Naive thymus-derived CD8-positive, alpha-beta T cell (primary cell): ENCODE data around the gene PDX1. TPM values are rescaled to one million over a fixed set of nuclear protein-coding genes. Genes with fewer than 3 reads are reported as not detected.
A peak's percentile ranks its signal among the peaks of the same experiment; 100 is the strongest.
"Not testable (repeated sequence)": the region's sequence is repeated elsewhere in the genome, so short reads cannot be mapped to it uniquely, and the experiment has no call there.

Experiments used
- ATAC-seq, 2 donors: fragments of 150-1000 bp; cut with Tn5 transposase in 1 of 2; sonication (Bioruptor Pico), chemical (Tn5 transposase) in 1 of 2; 1 replicate in 1 of 2; 2 replicates in 1 of 2; pipeline ENCODE4 v1.10.0; 2021; ENCODE audit warnings: mild to moderate bottlenecking in 2 of 2, moderate library complexity in 2 of 2
- POLR2A ChIA-PET: fragments of 350-600 bp; sonication (Branson Sonifier 250); formaldehyde crosslinking; loops from one replicate; lab custom pipeline; 2021; ENCODE audit warnings: antibody characterized with exemption; lab: Charles Lee
- DNase-seq, 10 donors: peaks; one replicate each; pipeline versions ENCODE4 v3.0.0 to v3.0.0-alpha.2; 2020 to 2022
- H3K27ac Mint-ChIP-seq, 10 donors: one replicate each; pipeline ENCODE4 v1.8.0; 2020 to 2022; ENCODE audit warnings: mild to moderate bottlenecking in 10 of 10, mixed read lengths in 10 of 10, moderate library complexity in 4 of 10, inconsistent platforms in 1 of 10
- H3K27me3 Mint-ChIP-seq, 5 donors: one replicate each; pipeline ENCODE4 v1.8.0; 2021 to 2022; ENCODE audit warnings: mixed read lengths in 5 of 5
- H3K36me3 Mint-ChIP-seq, 3 donors: one replicate each; pipeline ENCODE4 v1.8.0; 2020 to 2022; ENCODE audit warnings: mixed read lengths in 3 of 3, mild to moderate bottlenecking in 2 of 3, inconsistent platforms in 1 of 3
- H3K4me1 Mint-ChIP-seq, 4 donors: one replicate each; pipeline ENCODE4 v1.8.0; 2021 to 2022; ENCODE audit warnings: mixed read lengths in 4 of 4
- H3K4me3 Mint-ChIP-seq, 10 donors: one replicate each; pipeline ENCODE4 v1.8.0; 2020 to 2022; ENCODE audit warnings: mild to moderate bottlenecking in 10 of 10, mixed read lengths in 10 of 10, moderate library complexity in 6 of 10, inconsistent platforms in 1 of 10
- H3K9me3 Mint-ChIP-seq, 9 donors: one replicate each; pipeline ENCODE4 v1.8.0; 2020 to 2022; ENCODE audit warnings: mixed read lengths in 9 of 9, mild to moderate bottlenecking in 3 of 9, inconsistent platforms in 1 of 9, moderate library complexity in 1 of 9
- polyA plus RNA-seq, 3 donors: library from polyadenylated mRNA; unstranded; fragments of 300-500 nt; fragmentation: Illumina TruSeq; gene quantifications; one replicate each; pipeline ENCODE4 v1.2.3, GENCODE V29; 2021
- total RNA-seq, 8 experiments: library from RNA in 2 of 8; stranded (reverse) in 2 of 8; gene quantifications; one replicate each; pipeline ENCODE4 v1.2.3 and lab custom pipeline; 2021 to 2026

PDX1 gene
- total and polyA plus RNA-seq, 5 experiments from 2014 or later = not detected

DNA sequence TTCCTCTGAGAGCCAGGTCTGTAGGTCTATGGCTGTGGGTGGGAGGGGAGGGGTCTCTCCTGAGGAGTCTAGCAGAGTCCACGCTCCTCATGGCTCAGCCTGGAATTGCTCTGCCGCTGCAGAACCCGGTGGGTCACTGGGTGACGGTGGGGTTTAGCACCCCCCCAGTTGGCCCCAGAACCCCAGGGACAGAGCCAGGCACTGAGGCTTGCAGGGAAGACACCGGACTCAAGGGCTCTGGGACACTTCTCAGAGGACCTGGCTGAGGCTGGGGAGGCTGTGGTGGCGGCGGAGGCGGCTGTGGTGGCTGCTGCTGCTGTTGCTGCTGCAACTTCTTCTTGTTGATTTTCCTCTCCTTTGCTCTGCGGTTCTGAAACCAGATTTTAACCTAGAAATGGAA, 43.2 kb downstream of the PDX1 start:
- DNase-seq (no peak), ATAC-seq (no peak)
- Mint-ChIP-seq H3K9me3 (no peaks in the 10 kb centered on the region), H3K4me1 (peaks cover 12 to 31% (median 22%) of the 10 kb centered on the region in 4 donors), H3K36me3 (no peaks in the 10 kb centered on the region), H3K27ac (peak overlapping the region in 1 of 10 donors; percentile 48), H3K27me3 (peaks cover 41 to 95% (median 69%) of the 10 kb centered on the region in 5 donors), H3K4me3 (no peak overlapping the region)
- POLR2A ChIA-PET = no interaction called here

DNA sequence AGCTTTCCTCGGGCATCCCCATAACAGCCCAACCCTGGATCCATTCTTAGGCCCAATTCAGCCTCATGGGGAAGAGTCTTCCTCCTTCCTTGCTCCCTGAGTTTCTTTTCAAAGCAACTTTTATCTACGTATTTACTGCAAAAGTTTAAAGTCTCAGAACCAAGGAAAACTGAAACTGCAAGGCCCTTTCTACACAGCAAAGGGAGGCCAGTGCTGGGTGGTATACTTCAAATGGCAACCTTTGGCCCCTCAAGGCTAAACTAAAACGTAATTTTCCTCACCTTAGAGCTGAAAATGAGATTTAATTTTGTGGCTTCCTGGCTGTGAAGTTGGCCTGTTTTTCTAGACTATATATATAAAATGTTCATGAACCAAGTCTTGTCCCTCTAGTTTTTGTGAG, 43.7 kb downstream of the PDX1 start:
- POLR2A ChIA-PET = no interaction called here
- peaks cover 13 to 32% (median 23%) of the 10 kb centered on the region in 4 donors for H3K4me1 Mint-ChIP-seq
- no peak overlapping the region for H3K4me3 Mint-ChIP-seq
- ATAC-seq (no peak), DNase-seq (no peak)
- H3K36me3 Mint-ChIP-seq = no peaks in the 10 kb centered on the region
- H3K27me3 Mint-ChIP-seq = peaks cover 42 to 94% (median 65%) of the 10 kb centered on the region in 5 donors
- H3K9me3 Mint-ChIP-seq = no peaks in the 10 kb centered on the region
- H3K27ac Mint-ChIP-seq = no peak overlapping the region

DNA sequence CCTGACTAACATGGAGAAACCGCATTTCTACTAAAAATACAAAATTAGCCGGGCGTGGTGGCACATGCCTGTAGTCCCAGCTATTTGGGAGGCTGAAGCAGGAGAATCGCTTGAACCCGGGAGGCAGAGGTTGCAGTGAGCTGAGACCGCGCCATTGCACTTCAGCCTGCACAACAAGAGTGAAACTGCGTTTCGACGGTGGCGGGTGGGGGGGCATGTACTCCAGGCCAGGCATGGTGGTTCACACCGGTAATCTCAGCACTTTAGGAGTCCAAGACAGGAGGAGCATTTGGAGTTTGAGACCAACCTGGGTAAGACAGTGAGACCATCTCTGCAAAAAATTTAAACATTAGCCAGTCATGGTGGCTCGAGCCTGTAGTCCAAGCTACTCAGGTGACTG, 44.4 kb downstream of the PDX1 start:
- DNase-seq, H3K9me3 Mint-ChIP-seq, H3K36me3 Mint-ChIP-seq, ATAC-seq, H3K4me3 Mint-ChIP-seq, POLR2A ChIA-PET, H3K27ac Mint-ChIP-seq: not testable (repeated sequence)
- Mint-ChIP-seq H3K27me3 (peaks cover 40 to 93% (median 61%) of the 10 kb centered on the region in 5 donors), H3K4me1 (peaks cover 14 to 34% (median 26%) of the 10 kb centered on the region in 4 donors)

DNA sequence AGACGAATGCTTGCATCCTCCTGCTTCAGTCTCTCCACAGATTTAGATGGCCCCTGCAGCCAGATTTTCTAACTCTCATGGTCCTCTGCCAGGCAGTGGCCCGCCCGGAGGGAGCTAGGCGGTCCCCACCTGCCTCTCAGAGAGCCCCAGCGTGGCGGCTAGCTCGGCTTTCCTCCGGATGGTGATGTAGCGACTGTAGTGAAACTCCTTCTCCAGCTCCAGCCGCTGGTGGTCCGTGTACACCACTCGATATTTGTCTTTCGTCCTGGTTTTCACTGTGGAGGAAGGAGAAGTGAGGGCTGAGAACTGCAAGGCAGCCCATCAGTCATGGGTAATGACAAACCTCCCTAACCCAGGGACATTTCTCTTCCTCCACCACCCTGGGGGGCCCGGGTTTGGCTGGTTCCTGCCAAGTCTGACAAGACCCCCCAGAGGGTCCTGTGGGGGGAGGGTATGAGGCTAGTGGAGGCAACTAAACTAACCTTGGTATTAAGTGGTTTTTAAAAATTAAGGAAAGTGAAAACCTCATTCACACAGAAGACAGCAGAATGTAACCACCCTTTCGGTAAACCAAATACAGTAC, 45.0 kb downstream of the PDX1 start:
- DNase-seq (peak in 1 of 10 donors; percentile 7), ATAC-seq (no peak)
- Mint-ChIP-seq H3K27me3 (peaks cover 46 to 94% (median 63%) of the 10 kb centered on the region in 5 donors), H3K9me3 (no peaks in the 10 kb centered on the region), H3K27ac (no peak overlapping the region), H3K4me1 (peaks cover 17 to 40% (median 33%) of the 10 kb centered on the region in 4 donors), H3K4me3 (no peak overlapping the region), H3K36me3 (no peaks in the 10 kb centered on the region)
- POLR2A ChIA-PET = interaction anchor here (0.5 to 0.7 kb wide), 2 partner anchors 9 to 986 kb away, joined by 3 to 5 read pairs; no protein-coding TSS in a partner anchor

DNA sequence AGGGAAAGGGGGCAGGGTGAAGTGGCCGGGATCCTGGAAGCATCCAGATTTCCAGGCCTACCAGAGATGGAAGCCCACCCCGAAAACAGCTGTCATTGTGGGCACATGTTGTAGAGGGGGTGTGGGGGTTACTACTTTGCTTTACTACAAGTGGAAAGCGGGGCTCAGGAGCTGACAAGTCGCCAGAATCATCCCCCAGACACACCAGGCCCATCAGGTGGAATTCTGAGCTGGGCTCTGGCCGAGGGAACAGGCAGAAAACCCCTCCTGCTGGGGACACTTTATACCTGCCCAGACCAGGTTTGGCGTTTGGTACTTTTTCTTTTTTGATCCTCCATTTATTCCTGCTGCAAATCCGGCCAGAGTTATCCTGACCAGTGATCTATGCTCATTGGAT, 45.5 kb downstream of the PDX1 start:
- DNase-seq = no peak
- no peak for ATAC-seq
- H3K9me3 Mint-ChIP-seq = no peaks in the 10 kb centered on the region
- H3K27ac Mint-ChIP-seq = no peak overlapping the region
- no peak overlapping the region for H3K4me3 Mint-ChIP-seq
- peaks cover 17 to 38% (median 32%) of the 10 kb centered on the region in 4 donors for H3K4me1 Mint-ChIP-seq
- no peaks in the 10 kb centered on the region for H3K36me3 Mint-ChIP-seq
- peaks cover 44 to 94% (median 62%) of the 10 kb centered on the region in 5 donors for H3K27me3 Mint-ChIP-seq
- POLR2A ChIA-PET = interaction anchor here (0.5 kb wide), 1 partner anchor 9 kb away, joined by 3 read pairs; no protein-coding TSS in a partner anchor

DNA sequence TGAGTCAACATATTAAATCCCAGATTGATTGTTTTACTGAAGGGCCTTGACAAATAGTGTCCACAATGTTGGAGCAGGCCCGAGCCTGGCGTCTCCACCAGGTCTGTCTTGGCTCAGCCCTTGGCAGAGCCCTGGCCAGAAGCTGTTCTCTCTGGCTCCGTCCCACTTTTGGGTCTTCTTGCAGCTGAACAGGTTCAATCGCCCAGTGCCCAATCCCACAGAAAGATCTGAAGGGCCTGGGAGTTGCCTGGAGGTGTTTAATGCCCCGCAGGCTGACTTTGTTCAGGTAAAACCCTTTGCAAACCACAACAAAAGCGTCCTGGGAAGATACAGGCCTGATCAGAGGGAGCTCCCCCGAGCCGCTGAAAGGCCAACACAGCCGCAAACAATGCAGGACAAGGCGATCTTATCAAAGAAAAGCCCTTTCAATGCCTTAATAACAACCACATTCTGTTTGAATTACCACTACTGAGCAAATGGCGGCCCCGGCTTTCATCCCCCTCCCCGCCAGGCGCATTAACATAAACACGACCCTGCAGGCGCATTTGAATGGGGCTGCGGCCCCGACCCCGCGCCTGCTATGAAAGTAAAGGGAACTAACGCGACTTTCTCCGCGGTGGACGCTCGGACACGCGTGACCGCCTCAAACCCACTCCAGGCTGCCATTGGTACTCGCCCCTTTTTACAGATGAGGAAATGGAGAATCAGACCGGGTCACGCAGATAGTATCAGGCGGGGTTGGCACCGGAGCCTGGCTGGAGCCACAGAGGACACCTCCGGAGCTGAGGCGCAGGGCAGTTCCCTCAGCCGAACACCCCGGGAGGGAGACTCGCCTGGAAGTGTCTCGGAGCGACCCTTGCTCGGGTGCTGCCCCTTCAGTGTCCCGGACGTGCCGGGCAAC, 46.2 kb downstream of the PDX1 start:
- H3K36me3 Mint-ChIP-seq = no peaks in the 10 kb centered on the region
- peaks cover 17 to 38% (median 35%) of the 10 kb centered on the region in 4 donors for H3K4me1 Mint-ChIP-seq
- H3K9me3 Mint-ChIP-seq = no peaks in the 10 kb centered on the region
- peaks cover 48 to 95% (median 67%) of the 10 kb centered on the region in 5 donors for H3K27me3 Mint-ChIP-seq
- DNase-seq = no peak
- POLR2A ChIA-PET = no interaction called here
- no peak for ATAC-seq
- no peak overlapping the region for H3K27ac Mint-ChIP-seq
- peak overlapping the region in 4 of 10 donors; percentile 22 to 45 (median 36) for H3K4me3 Mint-ChIP-seq

DNA sequence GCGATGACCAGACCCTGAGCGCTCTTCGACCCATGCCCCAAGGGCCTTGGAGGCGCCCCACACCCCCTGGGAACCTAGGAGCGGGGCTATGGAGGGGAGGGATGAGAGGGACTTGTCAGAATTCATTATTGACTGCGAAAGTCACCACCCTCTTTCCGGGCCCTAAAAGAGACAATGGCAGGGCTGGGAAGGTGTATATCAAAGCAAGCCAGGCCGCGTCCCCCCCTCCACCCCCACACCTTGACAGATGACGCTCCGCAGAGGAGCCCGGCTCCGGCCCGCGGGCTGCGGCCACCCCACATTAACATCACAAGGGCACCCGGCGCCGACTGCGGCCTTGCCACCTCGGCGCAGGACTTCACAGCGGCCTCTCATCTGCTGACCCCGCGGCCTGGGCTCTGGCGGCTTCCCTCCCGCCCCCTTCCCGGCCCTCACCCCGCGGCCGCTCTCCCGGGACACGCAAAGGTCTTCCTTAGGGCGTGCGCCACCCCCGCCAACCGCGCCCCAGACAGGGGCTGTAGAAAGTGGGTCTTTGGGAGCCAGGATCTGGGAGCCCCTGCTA, 46.9 kb downstream of the PDX1 start:
- POLR2A ChIA-PET = no interaction called here
- ATAC-seq (no peak), DNase-seq (no peak)
- no peaks in the 10 kb centered on the region for H3K9me3 Mint-ChIP-seq
- H3K4me1 Mint-ChIP-seq = peaks cover 13 to 38% (median 31%) of the 10 kb centered on the region in 4 donors
- peaks cover 45 to 95% (median 68%) of the 10 kb centered on the region in 5 donors for H3K27me3 Mint-ChIP-seq
- peak overlapping the region in 4 of 10 donors; percentile 48 to 59 (median 56) for H3K4me3 Mint-ChIP-seq
- no peak overlapping the region for H3K27ac Mint-ChIP-seq
- no peaks in the 10 kb centered on the region for H3K36me3 Mint-ChIP-seq

DNA sequence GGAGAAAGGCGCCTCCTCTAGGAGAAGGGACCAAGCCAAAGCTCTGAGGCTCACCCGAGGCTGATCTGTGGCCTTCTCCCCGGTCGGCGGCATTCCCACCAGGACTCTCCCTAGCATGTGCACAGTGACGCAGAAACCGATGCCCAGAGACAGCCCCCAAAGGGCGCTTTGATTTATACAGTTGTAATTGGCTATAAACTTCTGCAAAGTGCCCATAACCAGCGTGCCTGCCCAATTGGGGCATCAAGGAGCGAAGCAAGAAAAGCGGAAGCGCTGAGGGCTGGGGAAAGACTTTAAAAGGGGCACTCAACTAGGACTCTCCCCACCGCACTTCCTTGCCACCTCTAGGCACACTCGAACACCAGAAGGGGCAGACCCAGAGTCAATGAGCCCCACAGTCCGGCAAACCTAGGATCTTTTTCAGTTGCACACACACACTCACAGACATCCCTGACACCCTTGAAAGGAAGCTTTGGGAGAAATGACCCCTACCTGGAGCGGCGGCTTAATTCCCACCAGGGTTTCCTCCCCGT, 47.5 kb downstream of the PDX1 start:
- POLR2A ChIA-PET = no interaction called here
- no peaks in the 10 kb centered on the region for H3K36me3 Mint-ChIP-seq

DNA sequence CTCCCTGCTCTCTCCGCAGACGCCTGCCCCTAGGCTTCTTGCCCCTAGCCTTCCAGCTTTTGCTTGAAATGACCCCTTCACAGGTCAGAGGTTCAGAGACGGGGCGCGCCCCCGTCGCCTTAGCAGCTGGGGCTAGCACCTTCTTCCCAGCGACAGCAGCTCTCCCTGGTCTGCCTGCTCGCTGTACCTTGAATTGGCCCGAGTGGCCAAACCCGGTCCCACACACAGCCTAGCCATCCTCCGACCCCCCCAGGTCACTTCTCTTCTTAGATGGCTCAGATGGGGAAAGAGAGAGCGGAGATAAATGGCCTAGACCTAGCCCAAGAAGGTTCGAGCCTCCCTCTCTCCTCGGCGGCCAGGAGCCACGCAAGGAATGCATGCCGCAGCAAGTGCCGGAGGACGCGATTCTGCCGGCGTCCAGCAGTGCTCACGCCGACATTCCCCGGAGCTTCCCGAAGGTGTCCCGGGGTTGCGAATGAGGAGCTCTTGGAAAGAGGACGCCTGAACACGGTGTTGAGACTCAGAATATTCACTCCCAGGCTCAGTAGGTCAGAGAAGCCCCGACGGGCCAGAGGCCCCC, 48.0 kb downstream of the PDX1 start:
- no peaks in the 10 kb centered on the region for H3K9me3 Mint-ChIP-seq
- peaks cover 13 to 38% (median 29%) of the 10 kb centered on the region in 4 donors for H3K4me1 Mint-ChIP-seq
- ATAC-seq = no peak
- peaks cover 38 to 85% (median 62%) of the 10 kb centered on the region in 5 donors for H3K27me3 Mint-ChIP-seq
- H3K27ac Mint-ChIP-seq = peak overlapping the region in 1 of 10 donors; percentile 67
- H3K4me3 Mint-ChIP-seq = peak overlapping the region in 9 of 10 donors; percentile 4 to 59 (median 48)
- DNase-seq = peak in 1 of 10 donors; percentile 10
- POLR2A ChIA-PET = no interaction called here
- H3K36me3 Mint-ChIP-seq = no peaks in the 10 kb centered on the region

More for the DNA sequence above, 47.5 kb downstream of the PDX1 start:
- Mint-ChIP-seq H3K4me1 (peaks cover 13 to 38% (median 30%) of the 10 kb centered on the region in 4 donors), H3K27ac (no peak overlapping the region), H3K27me3 (peaks cover 42 to 89% (median 65%) of the 10 kb centered on the region in 5 donors), H3K4me3 (peak overlapping the region in 6 of 10 donors; percentile 48 to 63 (median 58)), H3K9me3 (no peaks in the 10 kb centered on the region)
- no peak for ATAC-seq
- peak in 1 of 10 donors; percentile 10 for DNase-seq

DNA sequence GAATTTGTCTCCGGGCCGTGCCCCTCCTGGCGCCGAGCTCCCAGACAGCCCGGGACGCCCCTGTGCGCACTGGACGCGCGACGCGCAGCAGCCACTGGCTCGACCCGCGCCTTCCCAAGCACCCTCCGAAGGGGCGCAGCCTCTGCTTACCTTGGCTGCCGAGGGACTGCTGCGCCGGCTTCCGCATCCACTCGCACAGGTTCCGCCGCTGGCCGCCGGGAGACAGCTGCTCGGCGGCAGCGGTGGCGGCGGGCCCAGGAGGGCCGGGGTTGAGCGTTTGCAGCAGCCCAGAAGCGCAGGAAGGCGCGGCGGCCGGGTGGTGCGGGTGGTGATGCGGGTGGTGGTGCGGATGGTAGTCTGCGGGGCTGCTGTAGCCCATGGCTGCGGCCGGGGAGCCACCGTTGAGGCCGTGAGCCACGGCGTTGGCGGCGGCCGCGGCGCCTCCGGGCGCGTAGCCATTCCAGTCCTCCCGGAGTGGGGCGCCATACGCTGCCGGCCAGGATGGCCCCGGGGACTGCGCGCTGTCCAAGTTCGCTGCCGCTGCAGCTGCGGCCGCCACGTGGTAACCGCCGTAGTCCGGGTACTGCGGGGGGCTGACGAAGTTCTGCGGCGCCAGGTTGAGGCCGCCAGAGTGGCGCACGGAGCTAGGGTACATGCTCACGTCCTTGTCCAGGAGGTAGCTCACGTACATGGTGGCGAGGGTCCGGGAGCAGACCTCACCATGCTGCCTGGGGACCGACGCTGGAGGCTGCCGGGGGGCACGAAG, 48.7 kb downstream of the PDX1 start:
- Mint-ChIP-seq H3K9me3 (no peaks in the 10 kb centered on the region), H3K36me3 (no peaks in the 10 kb centered on the region), H3K27me3 (peaks cover 40 to 86% (median 67%) of the 10 kb centered on the region in 5 donors), H3K4me3 (peak overlapping the region in 2 of 10 donors; percentile 19 to 62), H3K27ac (no peak overlapping the region), H3K4me1 (peaks cover 13 to 38% (median 29%) of the 10 kb centered on the region in 4 donors)
- ATAC-seq = peak in 1 of 2 donors; percentile 25
- DNase-seq = peak in 1 of 10 donors; percentile 16
- POLR2A ChIA-PET = no interaction called here

DNA sequence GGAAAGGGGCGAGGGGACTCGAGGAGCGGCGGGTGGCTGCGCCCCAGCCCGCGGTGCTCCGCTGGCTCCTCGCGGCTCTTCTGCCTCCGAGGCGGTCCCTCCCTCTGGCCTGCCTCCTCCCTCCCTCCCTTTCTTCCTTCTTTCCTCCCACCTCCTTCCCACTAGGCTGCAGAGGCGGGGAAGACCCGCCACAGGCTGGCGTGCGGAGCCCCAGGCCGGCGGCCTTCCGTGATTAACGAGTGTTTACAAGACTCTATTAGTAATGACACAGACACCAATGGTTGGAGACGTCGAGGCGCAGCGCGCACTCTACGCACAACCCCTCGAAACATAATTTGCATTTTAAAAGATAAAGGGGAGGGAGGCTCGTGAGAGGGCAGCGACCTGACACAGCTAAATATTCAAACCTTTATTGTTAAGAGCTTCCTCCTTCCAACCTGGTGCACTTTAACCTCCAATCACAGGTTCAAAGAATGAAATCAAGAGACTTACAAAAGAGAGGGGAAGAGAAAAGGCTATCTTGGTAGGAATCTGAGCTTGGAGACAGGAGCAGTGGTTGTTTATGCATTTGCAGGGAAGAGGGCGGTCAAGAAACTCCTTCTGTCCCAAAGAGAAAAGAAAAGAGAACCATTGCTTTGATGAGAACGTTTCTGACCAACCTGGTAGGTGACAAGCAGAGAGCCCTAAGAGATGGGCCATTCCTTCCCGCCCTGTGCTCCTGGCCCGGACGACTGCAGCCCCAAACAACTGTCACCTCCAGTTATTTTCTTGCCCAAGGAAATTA, 49.5 kb downstream of the PDX1 start, which contains the start of gene CDX2:
CDX2 (minus strand) TSS at position 234 of the 784 bp plus-strand sequence. CDS start 309 bp downstream, outside the sequence.
- no peaks in the 10 kb centered on the region for H3K9me3 Mint-ChIP-seq
- H3K36me3 Mint-ChIP-seq = no peaks in the 10 kb centered on the region
- ATAC-seq (no peak), DNase-seq (peak in 1 of 10 donors; percentile 6)
- no peak within 1 kb of the TSS for H3K27ac Mint-ChIP-seq
- peaks cover 13 to 38% (median 29%) of the 10 kb centered on the region in 4 donors for H3K4me1 Mint-ChIP-seq
- peaks cover 42 to 85% (median 68%) of the 10 kb centered on the region in 5 donors for H3K27me3 Mint-ChIP-seq
- POLR2A ChIA-PET = no interaction called here
- H3K4me3 Mint-ChIP-seq = peak within 1 kb of the TSS in 9 of 10 donors; percentile 38 to 77 (median 62)
